GM12892 (cell line): ENCODE results near the gene PRM1.
"Not testable (repeated sequence)": the region's sequence is repeated elsewhere in the genome, so short reads cannot be mapped to it uniquely, and the experiment has no call there.

Experiments used
- DNase-seq: peaks from one replicate; pipeline ENCODE4 v3.0.0; 2011; ENCODE audit not compliant: insufficient read length
- FAIRE-seq: peaks from 2 replicates; lab custom pipeline; 2011; peaks lifted over from hg19 to GRCh38; lab: Jason Lieb, UNC
- POLR2A ChIP-seq: IDR thresholded peaks from 2 replicates; pipeline ENCODE4 v1.6.1; 2011; ENCODE audit warnings: low read depth, low read length, control low read depth
- POLR2AphosphoS5 ChIP-seq: IDR thresholded peaks from 2 replicates; pipeline ENCODE4 v1.6.1; 2011; ENCODE audit warnings: low read depth, low read length, control low read depth
- TAF1 ChIP-seq: IDR thresholded peaks from 2 replicates; pipeline ENCODE4 v1.6.1; 2011; ENCODE audit warnings: low read depth, mild to moderate bottlenecking, control low read depth, low read length, borderline replicate concordance

Gene PRM1

GRCh38 chr16:11291091-11291703 is 10.1 kb upstream of the PRM1 start:
- no peak for TF ChIP-seq TAF1
- TF ChIP-seq POLR2AphosphoS5, result no peak
- TF ChIP-seq POLR2A, result no peak
- DNase-seq (no peak), FAIRE-seq (no peak)

GRCh38 chr16:11290102-11290893 is 9.2 kb upstream of the PRM1 start:
- no peak for DNase-seq
- FAIRE-seq, result no peak
- no peak for TF ChIP-seq POLR2A

- not testable (repeated sequence) for DNase-seq, FAIRE-seq
Observed at GRCh38 chr16:11289696-11290095, 8.6 kb upstream of the PRM1 start.

GRCh38 chr16:11289202-11289601 is 8.1 kb upstream of the PRM1 start:
- no peak for DNase-seq
- TF ChIP-seq POLR2AphosphoS5 (no peak), POLR2A (no peak), TAF1 (no peak)
- no peak for FAIRE-seq

GRCh38 chr16:11285842-11286241 is 4.7 kb upstream of the PRM1 start:
- TF ChIP-seq POLR2A (no peak), TAF1 (no peak), POLR2AphosphoS5 (no peak)
- FAIRE-seq (peak; percentile 58), DNase-seq (no peak)

GRCh38 chr16:11283820-11284248 is 2.7 kb upstream of the PRM1 start:
- no peak for FAIRE-seq
- DNase-seq, result no peak

GRCh38 chr16:11278681-11279628 is 2.2 kb downstream of the PRM1 start:
- TF ChIP-seq TAF1 (no peak), POLR2AphosphoS5 (no peak), POLR2A (no peak)
- no peak for DNase-seq
- FAIRE-seq, result no peak

More at GRCh38 chr16:11283820-11284248, 2.7 kb upstream of the PRM1 start:
- TF ChIP-seq POLR2AphosphoS5 (no peak), POLR2A (no peak), TAF1 (no peak)

GRCh38 chr16:11277607-11278337 is 3.4 kb downstream of the PRM1 start:
- DNase-seq (no peak), FAIRE-seq (no peak)
- TF ChIP-seq POLR2A (no peak), POLR2AphosphoS5 (no peak), TAF1 (no peak)

GRCh38 chr16:11276896-11277593 is 4.1 kb downstream of the PRM1 start:
- FAIRE-seq, result no peak
- TF ChIP-seq POLR2AphosphoS5 (no peak), TAF1 (no peak), POLR2A (no peak)

GRCh38 chr16:11276143-11276895 is 4.8 kb downstream of the PRM1 start, which contains the start of gene PRM2:
Gene PRM2 (minus strand): TSS chr16:11276480. CDS start chr16:11276370, 110 bp downstream.
- no peak for FAIRE-seq
- TF ChIP-seq POLR2AphosphoS5 (no peak), POLR2A (no peak), TAF1 (no peak)
- no peak for DNase-seq

More at GRCh38 chr16:11276896-11277593, 4.1 kb downstream of the PRM1 start:
- no peak for DNase-seq
